DMS79 treated with DMSO at 0.1 percent for 48 hours (cell line): ENCODE data around the gene SLC30A7.
A peak's percentile ranks its signal among the peaks of the same experiment; 100 is the strongest.

Source experiments
- DNase-seq: peaks from one replicate; lab custom pipeline; 2025; lab: John Stamatoyannopoulos, UW

The SLC30A7 gene

GRCh38 chr1:101025657-101026429, 130.0 kb downstream of the SLC30A7 start, which contains the start of gene DPH5:
TSS of gene DPH5 (minus strand) at chr1:101025784. CDS start at chr1:101025443, 341 bp downstream.
- DNase-seq = peak; percentile 79

- no peak for DNase-seq
Observed at GRCh38 chr1:101026430-101026788, 130.5 kb downstream of the SLC30A7 start.

GRCh38 chr1:101027194-101027772, 131.4 kb downstream of the SLC30A7 start:
- DNase-seq = no peak

GRCh38 chr1:101028466-101028865, 132.6 kb downstream of the SLC30A7 start:
- no peak for DNase-seq

- no peak for DNase-seq
Observed at GRCh38 chr1:101029184-101029583, 133.3 kb downstream of the SLC30A7 start.

- DNase-seq = no peak
Observed at GRCh38 chr1:101030881-101031280, 135.0 kb downstream of the SLC30A7 start.
